Measurements from ENCODE around the gene LHCGR. TPM values are rescaled to one million over a fixed set of nuclear protein-coding genes. Genes with fewer than 3 reads are reported as not detected.

LHCGR gene
- total and polyA plus RNA-seq, 2 experiments from 2014 or later, result 0.23 TPM; not detected in 1

DNA sequence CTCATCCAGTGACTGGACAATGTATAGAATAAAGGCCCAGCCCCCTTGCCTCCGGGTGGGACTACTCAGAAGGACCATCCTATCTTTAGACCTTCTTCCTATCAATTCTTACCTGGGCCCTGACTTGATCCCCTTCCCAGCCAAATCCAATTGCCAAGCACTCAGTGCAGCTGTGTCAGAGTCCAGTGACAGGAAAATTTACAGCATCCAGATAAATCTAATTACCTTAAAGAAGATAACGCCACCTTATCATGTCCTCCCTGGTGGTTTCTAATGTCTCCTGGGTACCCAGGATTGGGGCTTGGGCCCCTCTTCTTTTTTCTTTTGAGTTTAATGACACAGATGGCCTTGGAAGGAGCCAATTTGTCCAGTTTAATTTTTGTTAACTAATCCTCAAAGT lies 19.3 kb downstream of the LHCGR start:
- Histone ChIP-seq H3K79me2 (no peaks in the 10 kb centered on the region), H3K9me3 (ENCODE audit: low read depth) (no peaks in the 10 kb centered on the region), H3K27me3 (no peaks in the 10 kb centered on the region), H3K4me2 (no peak overlapping the region), H3K9me2 (replicated peaks; ENCODE audit: insufficient read depth) (no peaks in the 10 kb centered on the region), H4K20me1 (ENCODE audit: insufficient read depth, poor library complexity, severe bottlenecking) (no peaks in the 10 kb centered on the region), H3K36me3 (replicated peaks; ENCODE audit: insufficient read depth, low read depth) (no peaks in the 10 kb centered on the region), H3K27ac (no peak overlapping the region), H2AFZ (no peak overlapping the region), H3K4me1 (ENCODE audit: insufficient read depth) (peaks cover 4% of the 10 kb centered on the region), H3K4me3 (no peak overlapping the region)
- whole genome bisulfite sequencing (ENCODE audit: low lambda C conversion rate, missing lambda C conversion rate), result 48% methylated on average over 2 of the region's 2 CpGs
- no peak for TF ChIP-seq EZH2 (IDR thresholded peaks at IDR 0.05; ENCODE audit: borderline replicate concordance)
- TF ChIP-seq, protein P1, sequence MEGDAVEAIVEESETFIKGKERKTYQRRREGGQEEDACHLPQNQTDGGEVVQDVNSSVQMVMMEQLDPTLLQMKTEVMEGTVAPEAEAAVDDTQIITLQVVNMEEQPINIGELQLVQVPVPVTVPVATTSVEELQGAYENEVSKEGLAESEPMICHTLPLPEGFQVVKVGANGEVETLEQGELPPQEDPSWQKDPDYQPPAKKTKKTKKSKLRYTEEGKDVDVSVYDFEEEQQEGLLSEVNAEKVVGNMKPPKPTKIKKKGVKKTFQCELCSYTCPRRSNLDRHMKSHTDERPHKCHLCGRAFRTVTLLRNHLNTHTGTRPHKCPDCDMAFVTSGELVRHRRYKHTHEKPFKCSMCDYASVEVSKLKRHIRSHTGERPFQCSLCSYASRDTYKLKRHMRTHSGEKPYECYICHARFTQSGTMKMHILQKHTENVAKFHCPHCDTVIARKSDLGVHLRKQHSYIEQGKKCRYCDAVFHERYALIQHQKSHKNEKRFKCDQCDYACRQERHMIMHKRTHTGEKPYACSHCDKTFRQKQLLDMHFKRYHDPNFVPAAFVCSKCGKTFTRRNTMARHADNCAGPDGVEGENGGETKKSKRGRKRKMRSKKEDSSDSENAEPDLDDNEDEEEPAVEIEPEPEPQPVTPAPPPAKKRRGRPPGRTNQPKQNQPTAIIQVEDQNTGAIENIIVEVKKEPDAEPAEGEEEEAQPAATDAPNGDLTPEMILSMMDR (IDR thresholded peaks at IDR 0.05; ENCODE audit: poor library complexity), result no peak
- no peak for TF ChIP-seq EZH2phosphoT487 (IDR thresholded peaks at IDR 0.05; ENCODE audit: low read depth, severe bottlenecking, unreplicated experiment)
- DNase-seq (ENCODE audit: low spot score), result no peak

DNA sequence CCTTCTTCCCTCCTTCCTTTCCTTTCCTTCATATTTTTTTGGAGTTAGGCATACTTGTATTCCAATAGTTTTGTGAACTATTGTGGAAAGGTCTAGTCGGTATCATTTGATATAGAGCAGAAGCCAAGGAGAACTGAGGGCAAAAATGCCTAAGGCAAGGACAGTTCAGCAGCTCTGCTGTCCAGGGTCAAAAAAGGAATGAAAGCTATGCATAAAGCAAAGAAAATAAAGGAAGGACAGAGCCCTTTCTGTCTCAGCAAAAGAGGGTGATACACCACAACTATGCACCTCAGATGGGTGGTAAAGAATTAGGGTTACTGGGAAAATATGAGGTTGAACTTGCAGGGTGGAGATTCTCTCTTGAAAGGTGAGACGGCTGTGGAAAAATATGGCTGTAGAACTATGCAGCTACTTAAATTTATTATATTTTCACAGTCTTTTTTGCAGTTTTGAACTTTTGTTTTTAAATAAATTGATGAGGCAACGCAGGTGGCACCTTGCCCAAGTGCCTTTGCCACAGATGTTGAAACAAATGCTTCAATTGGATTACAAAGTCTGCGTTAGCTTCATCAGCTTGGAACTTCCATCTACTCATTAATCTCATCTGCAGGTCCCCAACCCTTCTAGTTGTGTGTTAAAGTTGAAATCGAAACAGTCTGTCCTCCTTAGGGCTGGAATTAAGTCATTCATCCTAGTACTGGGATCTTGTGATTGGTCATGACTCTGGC lies 20.8 kb downstream of the LHCGR start:
- Histone ChIP-seq H3K27ac (no peak overlapping the region), H3K79me2 (no peaks in the 10 kb centered on the region), H3K9me2 (replicated peaks; ENCODE audit: insufficient read depth) (no peaks in the 10 kb centered on the region), H3K27me3 (no peaks in the 10 kb centered on the region), H4K20me1 (ENCODE audit: insufficient read depth, poor library complexity, severe bottlenecking) (no peaks in the 10 kb centered on the region), H3K4me3 (no peak overlapping the region), H3K4me1 (ENCODE audit: insufficient read depth) (peaks cover 4% of the 10 kb centered on the region), H2AFZ (no peak overlapping the region), H3K36me3 (replicated peaks; ENCODE audit: insufficient read depth, low read depth) (no peaks in the 10 kb centered on the region), H3K9me3 (ENCODE audit: low read depth) (no peaks in the 10 kb centered on the region), H3K4me2 (no peak overlapping the region)
- 72% methylated on average over 5 of the region's 5 CpGs for WGBS (ENCODE audit: low lambda C conversion rate, missing lambda C conversion rate)
- TF ChIP-seq EZH2 (IDR thresholded peaks at IDR 0.05; ENCODE audit: borderline replicate concordance), result no peak
- TF ChIP-seq, protein P1 (IDR thresholded peaks at IDR 0.05; ENCODE audit: poor library complexity), result no peak
- TF ChIP-seq EZH2phosphoT487 (IDR thresholded peaks at IDR 0.05; ENCODE audit: low read depth, severe bottlenecking, unreplicated experiment), result no peak
- no peak for DNase-seq (ENCODE audit: low spot score)

DNA sequence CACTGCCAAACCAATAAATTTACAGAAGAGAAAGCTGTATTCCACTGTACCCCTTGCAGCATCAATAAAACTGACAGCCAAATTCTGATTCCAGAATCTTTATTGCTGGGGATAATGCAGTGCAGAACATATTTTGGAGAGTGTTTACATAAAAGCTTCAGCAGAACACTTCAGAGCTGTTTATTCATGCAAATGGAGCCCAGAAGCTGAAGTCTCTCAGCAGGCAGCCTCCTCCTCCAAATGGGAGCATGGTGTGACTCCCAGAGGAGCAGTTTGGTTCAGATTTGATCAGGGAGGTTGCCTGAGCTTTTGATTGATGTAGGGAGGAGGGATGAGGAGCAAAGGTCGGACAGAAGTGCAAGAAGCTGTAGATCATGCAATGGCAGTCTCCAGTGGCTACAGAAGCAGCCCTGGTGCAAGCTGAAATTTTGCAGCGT lies 22.4 kb downstream of the LHCGR start:
- Histone ChIP-seq H3K4me3 (no peak overlapping the region), H3K4me1 (ENCODE audit: insufficient read depth) (peaks cover 4% of the 10 kb centered on the region), H3K27me3 (no peaks in the 10 kb centered on the region), H3K9me2 (replicated peaks; ENCODE audit: insufficient read depth) (no peaks in the 10 kb centered on the region), H3K36me3 (replicated peaks; ENCODE audit: insufficient read depth, low read depth) (no peaks in the 10 kb centered on the region), H3K9me3 (ENCODE audit: low read depth) (no peaks in the 10 kb centered on the region), H3K79me2 (no peaks in the 10 kb centered on the region), H3K4me2 (no peak overlapping the region), H4K20me1 (ENCODE audit: insufficient read depth, poor library complexity, severe bottlenecking) (no peaks in the 10 kb centered on the region), H3K27ac (no peak overlapping the region), H2AFZ (no peak overlapping the region)
- WGBS (ENCODE audit: low lambda C conversion rate, missing lambda C conversion rate), result 28% methylated on average over 2 of the region's 2 CpGs
- DNase-seq (ENCODE audit: low spot score), result no peak
- TF ChIP-seq, protein P1 (IDR thresholded peaks at IDR 0.05; ENCODE audit: poor library complexity), result no peak
- TF ChIP-seq EZH2 (IDR thresholded peaks at IDR 0.05; ENCODE audit: borderline replicate concordance), result no peak
- TF ChIP-seq EZH2phosphoT487 (IDR thresholded peaks at IDR 0.05; ENCODE audit: low read depth, severe bottlenecking, unreplicated experiment), result no peak

Measured in hepatocyte (in vitro differentiated cells).